ENCODE measurements around the gene GABBR1.

The GABBR1 gene

GRCh38 chr6:29652198-29652584 is 19.2 kb upstream of the GABBR1 start:
- DNase-seq, result no peak

- no peak for DNase-seq
These were observed 18.6 kb upstream of the GABBR1 start for GRCh38 chr6:29651413-29652197.

GRCh38 chr6:29649701-29650673 is 17.0 kb upstream of the GABBR1 start:
- peak; percentile 95 for DNase-seq

GRCh38 chr6:29647927-29648642 is 15.1 kb upstream of the GABBR1 start:
- peak; percentile 2 for DNase-seq

- no peak for DNase-seq
These were observed 8.6 kb upstream of the GABBR1 start for GRCh38 chr6:29641430-29642148.

- DNase-seq, result no peak
These were observed 4.3 kb upstream of the GABBR1 start for GRCh38 chr6:29637247-29637646.

GRCh38 chr6:29633534-29633905 is 537 bp upstream of the GABBR1 start:
- DNase-seq, result no peak

GRCh38 chr6:29631860-29632731 is 887 bp downstream of the GABBR1 start:
- no peak for DNase-seq

- no peak for DNase-seq
These were observed 1.7 kb downstream of the GABBR1 start for GRCh38 chr6:29631209-29631810.

GRCh38 chr6:29630315-29630714 is 2.7 kb downstream of the GABBR1 start:
- no peak for DNase-seq

- no peak for DNase-seq
These were observed 3.4 kb downstream of the GABBR1 start for GRCh38 chr6:29629571-29629970.

GRCh38 chr6:29628419-29629281 is 4.3 kb downstream of the GABBR1 start:
- peak; percentile 35 for DNase-seq

- DNase-seq, result peak; percentile 2
These were observed 5.1 kb downstream of the GABBR1 start for GRCh38 chr6:29627755-29628418.

GRCh38 chr6:29626948-29627754 is 5.8 kb downstream of the GABBR1 start:
- DNase-seq, result no peak

GRCh38 chr6:29625337-29625930 is 7.5 kb downstream of the GABBR1 start:
- no peak for DNase-seq

GRCh38 chr6:29624520-29624961 is 8.4 kb downstream of the GABBR1 start:
- DNase-seq, result no peak

- no peak for DNase-seq
These were observed 12.4 kb downstream of the GABBR1 start for GRCh38 chr6:29620630-29621029.

GRCh38 chr6:29619578-29620160 is 13.3 kb downstream of the GABBR1 start:
- DNase-seq, result no peak

All from NCI-H2029 (cell line).